Retinal pigment epithelial cell (primary cell): ENCODE data around the gene ZSWIM3.

Source experiments
- DNase-seq: peaks from one replicate; pipeline ENCODE4 v3.0.0-alpha.2; 2010; ENCODE audit warnings: low read depth
- H3K4me3 ChIP-seq: 2 replicates; pipeline ENCODE4 v1.5.1; 2011; ENCODE audit warnings: mild to moderate bottlenecking, low read length, control low read depth, moderate library complexity
- CTCF ChIP-seq: conservative IDR thresholded peaks from 2 replicates; pipeline ENCODE4 v1.5.1; 2011; ENCODE audit warnings: low read depth, low read length, control low read depth, inconsistent platforms

Gene ZSWIM3

DNA sequence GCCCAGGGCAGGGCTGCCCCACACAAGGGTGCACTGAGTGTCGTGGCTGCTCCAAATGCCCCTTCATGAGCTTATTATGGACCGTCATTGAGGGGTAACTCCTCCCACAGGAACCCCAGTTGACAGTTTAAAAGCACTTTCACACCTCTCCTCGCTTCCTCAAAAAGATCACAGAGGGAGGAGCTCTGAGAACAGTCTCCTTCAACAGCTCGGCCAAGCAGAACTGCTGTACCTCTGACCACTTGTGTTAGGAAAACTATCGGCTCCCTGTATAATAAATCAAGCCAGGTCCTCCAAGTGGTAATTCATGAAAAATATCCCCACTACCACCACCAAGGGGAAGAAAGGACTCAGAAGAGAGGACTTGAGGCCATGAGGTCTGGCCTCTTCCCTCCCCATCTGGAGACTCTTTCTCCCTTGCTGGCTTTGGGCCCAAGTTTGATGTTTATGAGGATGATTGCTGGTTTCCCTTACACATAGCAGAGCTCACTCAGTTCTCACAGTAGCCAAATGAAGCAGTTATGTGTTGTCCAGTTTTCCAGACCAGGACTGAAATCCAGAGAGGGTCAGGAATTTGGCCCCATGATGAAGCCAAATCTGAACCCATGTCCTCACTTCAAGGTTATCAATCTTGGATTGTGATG, 15.1 kb upstream of the ZSWIM3 start:
- no peak for DNase-seq
- TF ChIP-seq CTCF: no peak

GRCh38 chr20:45843506-45843905, 13.9 kb upstream of the ZSWIM3 start:
- no peak overlapping the region for H3K4me3 ChIP-seq
- no peak for DNase-seq
- TF ChIP-seq CTCF: no peak

More for the DNA sequence above, 15.1 kb upstream of the ZSWIM3 start:
- H3K4me3 ChIP-seq: no peak overlapping the region

GRCh38 chr20:45845452-45845851, 12.0 kb upstream of the ZSWIM3 start:
- DNase-seq: no peak
- TF ChIP-seq CTCF: no peak
- H3K4me3 ChIP-seq: no peak overlapping the region

- TF ChIP-seq CTCF: no peak
- H3K4me3 ChIP-seq: no peak overlapping the region
- DNase-seq: no peak
Observed at GRCh38 chr20:45848421-45848820, 9.0 kb upstream of the ZSWIM3 start.

DNA sequence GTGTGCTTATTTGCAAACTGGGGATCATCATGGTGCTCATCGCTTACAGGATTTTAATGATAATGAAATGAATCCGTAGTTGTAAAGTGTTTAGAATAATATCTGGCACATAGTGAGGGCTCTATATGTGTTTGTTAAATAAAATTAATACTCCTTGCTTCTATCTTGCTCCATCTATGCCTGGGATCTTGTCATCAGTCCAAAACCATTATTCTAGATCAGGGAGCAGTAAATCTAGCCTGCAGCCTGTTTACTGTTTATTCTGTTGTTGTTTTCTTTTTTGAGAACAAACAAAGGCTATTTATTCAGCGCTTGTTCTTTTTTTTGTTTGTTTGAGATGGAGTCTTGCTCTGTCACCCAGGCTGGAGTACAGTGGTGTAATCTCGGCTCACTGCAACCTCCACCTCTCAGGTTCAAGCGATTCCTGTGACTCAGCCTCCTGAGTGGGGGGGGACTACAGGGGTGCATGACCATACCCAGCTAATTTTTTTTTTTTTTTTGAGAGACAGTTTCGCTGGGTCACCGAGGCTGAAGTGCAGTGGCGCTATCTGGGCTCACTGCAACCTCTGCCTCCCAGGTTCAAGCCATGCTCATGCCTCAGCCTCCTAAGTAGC, 8.3 kb upstream of the ZSWIM3 start:
- no peak for DNase-seq
- TF ChIP-seq CTCF: no peak
- no peak overlapping the region for H3K4me3 ChIP-seq

DNA sequence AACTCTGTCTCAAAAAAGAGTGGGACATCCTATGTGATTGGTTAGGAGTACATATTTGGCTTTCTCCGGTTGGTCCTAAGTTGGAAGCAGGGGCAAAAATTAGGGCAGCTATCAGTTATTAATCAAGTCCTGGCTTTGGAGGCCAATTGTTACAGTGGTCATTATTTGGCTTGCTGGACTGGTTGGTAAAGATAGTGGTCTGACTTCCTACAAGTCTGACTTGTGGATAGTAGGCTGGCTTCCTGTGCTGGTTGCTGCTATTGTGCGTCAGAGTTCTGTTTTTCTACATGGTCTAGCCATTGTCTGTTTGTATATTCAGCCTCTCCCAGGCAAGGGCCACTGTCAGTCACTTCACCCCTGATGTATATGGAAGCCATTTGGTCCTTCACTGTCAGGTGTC, 7.2 kb upstream of the ZSWIM3 start:
- DNase-seq: no peak
- TF ChIP-seq CTCF: no peak
- H3K4me3 ChIP-seq: no peak overlapping the region

- no peak for TF ChIP-seq CTCF
- DNase-seq: no peak
- H3K4me3 ChIP-seq: no peak overlapping the region
Observed at GRCh38 chr20:45850926-45851325, 6.5 kb upstream of the ZSWIM3 start.
